Muscle layer of duodenum (tissue), 2 donors: ENCODE results near the gene EML5.

ENCODE experiments used
- H3K27ac ChIP-seq: one replicate; pipeline ENCODE4 v1.7.0; 2013; ENCODE audit warnings: mild to moderate bottlenecking, low read length
- H3K27me3 ChIP-seq: one replicate; pipeline ENCODE4 v1.7.0; 2013; ENCODE audit warnings: low read depth, mild to moderate bottlenecking, control low read depth, low read length
- H3K36me3 ChIP-seq, 2 donors: one replicate each; pipeline ENCODE4 v1.7.0; 2013; ENCODE audit warnings: low read length in 2 of 2, control low read depth in 1 of 2, mild to moderate bottlenecking in 1 of 2; ENCODE audit not compliant: insufficient read depth in 2 of 2, control insufficient read depth in 1 of 2
- H3K4me1 ChIP-seq, 2 donors: one replicate each; pipeline ENCODE4 v1.7.0; 2013; ENCODE audit warnings: low read length in 2 of 2, mild to moderate bottlenecking in 2 of 2, control low read depth in 1 of 2, moderate library complexity in 1 of 2; ENCODE audit not compliant: insufficient read depth in 2 of 2, control insufficient read depth in 1 of 2
- H3K4me3 ChIP-seq, 2 donors: one replicate each; pipeline ENCODE4 v1.7.0; 2013; ENCODE audit warnings: low read length in 2 of 2, low read depth in 1 of 2, mild to moderate bottlenecking in 1 of 2
- H3K9me3 ChIP-seq, 2 donors: one replicate each; pipeline ENCODE4 v1.7.0; 2013; ENCODE audit warnings: low read length in 2 of 2, control low read depth in 1 of 2, mild to moderate bottlenecking in 1 of 2; ENCODE audit not compliant: control insufficient read depth in 1 of 2
- donor health status: healthy.

The EML5 gene

DNA sequence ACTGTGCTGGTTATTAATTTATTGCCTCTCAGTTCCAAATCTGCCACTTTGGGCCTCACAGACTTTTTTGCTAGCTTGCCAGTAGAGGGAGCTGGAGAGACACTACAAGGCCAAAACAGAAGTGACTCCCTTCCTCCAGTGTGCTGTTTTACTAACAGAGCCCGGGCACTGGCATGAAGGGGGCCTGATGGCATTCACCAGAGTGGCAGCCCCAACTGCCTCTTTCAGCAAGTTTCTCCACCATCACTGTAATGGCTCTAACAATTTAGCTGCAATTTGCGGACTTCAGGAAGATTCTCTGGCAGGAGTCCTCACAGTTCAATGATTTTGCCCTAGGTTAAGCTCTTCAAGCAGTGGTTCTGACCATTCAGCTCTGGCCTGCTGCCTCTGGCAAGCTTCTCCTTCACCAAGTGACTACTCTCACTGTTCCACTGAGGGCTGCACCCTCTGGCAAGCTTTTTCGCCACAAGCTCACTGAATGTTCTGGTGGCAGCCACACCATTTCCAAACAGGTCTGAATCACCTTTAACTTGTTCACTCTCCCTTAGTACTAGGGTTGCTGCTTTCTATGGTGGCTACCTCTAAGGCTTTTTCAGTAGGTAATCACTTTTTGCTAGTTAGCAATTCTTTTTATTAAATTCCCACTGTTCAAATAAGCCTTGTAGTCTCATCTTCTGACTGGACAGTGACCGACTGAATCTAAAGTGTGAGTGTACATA is 125.0 kb downstream of the EML5 start:
- no peak overlapping the region for H3K27ac ChIP-seq
- no peak overlapping the region for H3K4me3 ChIP-seq
- H3K4me1 ChIP-seq: peaks cover 0 to 7% of the 10 kb centered on the region in 2 donors
- no peaks in the 10 kb centered on the region for H3K27me3 ChIP-seq
- peaks cover 0 to 3% of the 10 kb centered on the region in 2 donors for H3K9me3 ChIP-seq
- H3K36me3 ChIP-seq: peaks cover 0 to 4% of the 10 kb centered on the region in 2 donors

DNA sequence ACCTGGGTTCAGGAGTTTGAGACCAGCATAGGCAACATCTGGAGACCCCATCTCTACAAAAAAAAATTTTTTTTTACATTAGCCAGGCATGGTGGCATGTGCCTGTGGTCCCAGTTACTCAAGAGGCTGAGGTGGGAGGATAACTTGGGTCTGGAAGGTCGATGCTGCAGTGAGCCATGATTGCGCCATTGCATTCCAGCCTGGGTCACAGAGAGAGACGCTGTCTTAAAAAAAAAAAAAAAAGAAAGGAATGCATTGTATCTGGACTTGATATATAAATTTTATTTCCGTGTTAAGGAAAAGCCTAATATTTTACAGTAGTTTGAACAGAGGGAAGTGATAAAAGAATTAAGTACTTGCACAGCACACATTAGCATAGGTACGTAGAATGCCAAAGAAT is 132.7 kb downstream of the EML5 start:
- Histone ChIP-seq H3K27ac (no peak overlapping the region), H3K4me3 (no peak overlapping the region), H3K36me3 (peaks cover 0 to 2% of the 10 kb centered on the region in 2 donors), H3K27me3 (no peaks in the 10 kb centered on the region), H3K4me1 (no peaks in the 10 kb centered on the region), H3K9me3 (no peaks in the 10 kb centered on the region)

DNA sequence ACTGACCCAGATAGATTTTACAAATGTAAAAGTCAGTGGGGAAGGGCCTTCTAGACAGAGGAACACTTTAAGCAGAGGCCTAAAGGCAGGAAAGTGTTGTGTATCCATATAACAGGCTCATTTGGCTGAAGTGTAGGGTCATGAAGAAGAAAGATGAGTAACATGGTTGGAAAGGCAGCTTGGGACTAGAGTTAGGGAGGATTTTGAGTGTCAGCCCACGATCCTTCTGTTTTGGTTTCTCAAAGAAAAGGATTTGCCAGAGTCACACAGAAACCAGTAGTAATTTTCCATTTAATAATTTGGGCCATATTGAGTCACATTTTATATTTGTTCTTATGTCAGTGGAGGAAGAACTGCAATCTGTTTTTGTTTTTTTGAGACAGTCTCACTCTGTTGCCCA is 153.5 kb downstream of the EML5 start:
- Histone ChIP-seq H3K27ac (no peak overlapping the region), H3K36me3 (no peaks in the 10 kb centered on the region), H3K4me3 (no peak overlapping the region), H3K4me1 (no peaks in the 10 kb centered on the region), H3K9me3 (no peaks in the 10 kb centered on the region), H3K27me3 (no peaks in the 10 kb centered on the region)

GRCh38 chr14:88632512-88632911 is 160.2 kb downstream of the EML5 start:
- Histone ChIP-seq H3K4me1 (no peaks in the 10 kb centered on the region), H3K4me3 (no peak overlapping the region), H3K36me3 (no peaks in the 10 kb centered on the region), H3K27me3 (no peaks in the 10 kb centered on the region), H3K27ac (no peak overlapping the region), H3K9me3 (no peaks in the 10 kb centered on the region)

DNA sequence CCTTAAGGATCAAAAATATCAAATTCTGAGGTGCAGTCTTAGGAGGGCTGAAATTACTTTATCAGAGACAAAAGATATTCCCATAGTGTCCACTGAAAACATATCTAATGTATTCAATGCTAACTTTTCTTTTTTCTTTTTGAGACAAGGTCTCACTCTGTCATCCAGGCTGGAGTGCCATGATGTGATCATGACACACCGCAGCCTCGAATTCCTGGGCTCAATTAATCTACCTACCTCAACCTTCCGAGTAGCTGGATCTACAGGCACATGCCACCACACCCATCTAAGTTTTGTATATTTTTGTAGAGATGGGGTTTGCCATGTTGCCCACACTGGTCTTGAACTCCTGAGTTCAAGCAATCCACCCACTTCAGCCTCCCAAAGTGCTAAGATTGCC is 161.7 kb downstream of the EML5 start:
- no peak overlapping the region for H3K4me3 ChIP-seq
- H3K9me3 ChIP-seq: no peaks in the 10 kb centered on the region
- no peaks in the 10 kb centered on the region for H3K4me1 ChIP-seq
- no peaks in the 10 kb centered on the region for H3K36me3 ChIP-seq
- no peaks in the 10 kb centered on the region for H3K27me3 ChIP-seq
- no peak overlapping the region for H3K27ac ChIP-seq

GRCh38 chr14:88630565-88630964 is 162.2 kb downstream of the EML5 start:
- Histone ChIP-seq H3K4me1 (no peaks in the 10 kb centered on the region), H3K36me3 (no peaks in the 10 kb centered on the region), H3K27ac (no peak overlapping the region), H3K9me3 (no peaks in the 10 kb centered on the region), H3K4me3 (no peak overlapping the region), H3K27me3 (no peaks in the 10 kb centered on the region)

DNA sequence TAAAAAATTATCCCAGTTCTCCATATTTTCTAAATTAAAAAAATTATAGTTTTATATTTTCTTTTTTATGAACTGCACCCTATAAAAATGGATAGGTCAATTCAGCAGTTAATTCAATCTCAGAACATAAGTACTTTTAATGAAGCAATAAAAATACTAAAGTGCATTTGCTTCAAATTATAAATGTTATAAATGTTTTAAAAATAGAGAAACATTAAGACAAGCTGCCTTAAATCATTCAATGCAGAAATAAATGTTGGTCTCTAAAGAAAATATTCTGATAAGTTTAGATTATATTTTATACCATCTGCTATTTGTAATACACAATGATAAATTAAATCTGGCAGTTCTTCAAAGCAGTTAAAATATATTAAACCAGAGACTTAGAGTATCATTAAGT is 164.3 kb downstream of the EML5 start:
- H3K36me3 ChIP-seq: no peaks in the 10 kb centered on the region
- H3K4me3 ChIP-seq: no peak overlapping the region
- H3K27me3 ChIP-seq: no peaks in the 10 kb centered on the region
- no peak overlapping the region for H3K27ac ChIP-seq
- no peaks in the 10 kb centered on the region for H3K4me1 ChIP-seq
- H3K9me3 ChIP-seq: no peaks in the 10 kb centered on the region

GRCh38 chr14:88628033-88628432 is 164.7 kb downstream of the EML5 start:
- Histone ChIP-seq H3K36me3 (no peaks in the 10 kb centered on the region), H3K27me3 (no peaks in the 10 kb centered on the region), H3K4me3 (no peak overlapping the region), H3K27ac (no peak overlapping the region), H3K9me3 (no peaks in the 10 kb centered on the region), H3K4me1 (no peaks in the 10 kb centered on the region)

- Histone ChIP-seq H3K4me1 (no peaks in the 10 kb centered on the region), H3K27ac (no peak overlapping the region), H3K27me3 (no peaks in the 10 kb centered on the region), H3K36me3 (no peaks in the 10 kb centered on the region), H3K4me3 (no peak overlapping the region), H3K9me3 (no peaks in the 10 kb centered on the region)
These were observed 167.1 kb downstream of the EML5 start for GRCh38 chr14:88625671-88626070.

GRCh38 chr14:88621100-88621499 is 171.7 kb downstream of the EML5 start:
- H3K27ac ChIP-seq: no peak overlapping the region
- no peaks in the 10 kb centered on the region for H3K9me3 ChIP-seq
- H3K4me1 ChIP-seq: no peaks in the 10 kb centered on the region

GRCh38 chr14:88618476-88618875 is 174.3 kb downstream of the EML5 start:
- no peaks in the 10 kb centered on the region for H3K27me3 ChIP-seq
- no peaks in the 10 kb centered on the region for H3K9me3 ChIP-seq
- H3K4me1 ChIP-seq: peaks cover 5 to 7% of the 10 kb centered on the region in 2 donors
- H3K36me3 ChIP-seq: peaks cover 10% of the 10 kb centered on the region in 2 donors
- H3K4me3 ChIP-seq: no peak overlapping the region
- H3K27ac ChIP-seq: no peak overlapping the region

More at GRCh38 chr14:88621100-88621499, 171.7 kb downstream of the EML5 start:
- Histone ChIP-seq H3K27me3 (no peaks in the 10 kb centered on the region), H3K4me3 (no peak overlapping the region), H3K36me3 (peaks cover 0 to 1% of the 10 kb centered on the region in 2 donors)

DNA sequence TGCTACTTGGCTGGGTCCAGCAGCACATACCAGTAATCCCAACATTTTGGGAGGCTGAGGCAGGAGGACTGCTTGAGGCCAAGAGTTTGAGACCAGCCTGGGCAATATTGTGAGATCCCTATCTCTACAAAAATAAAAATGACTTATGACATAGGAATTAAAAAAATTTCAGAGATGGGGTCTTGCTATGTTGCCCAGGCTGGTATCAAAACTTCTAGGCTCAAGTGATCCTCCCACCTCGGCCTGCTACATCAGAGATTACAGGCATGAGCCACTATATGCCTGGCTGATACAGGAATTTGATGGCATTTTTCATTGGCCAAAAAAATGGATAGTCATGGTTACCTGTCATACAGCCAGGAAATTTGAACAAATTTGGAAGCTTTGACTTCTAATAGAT is 175.3 kb downstream of the EML5 start:
- peaks cover 7% of the 10 kb centered on the region in 2 donors for H3K4me1 ChIP-seq
- no peaks in the 10 kb centered on the region for H3K27me3 ChIP-seq
- no peaks in the 10 kb centered on the region for H3K9me3 ChIP-seq
- peaks cover 17 to 18% of the 10 kb centered on the region in 2 donors for H3K36me3 ChIP-seq
- H3K4me3 ChIP-seq: no peak overlapping the region
- H3K27ac ChIP-seq: no peak overlapping the region
